ENCODE data around the gene C19orf47. TPM values are rescaled to one million over a fixed set of nuclear protein-coding genes. Genes with fewer than 3 reads are reported as not detected.
"Not testable (repeated sequence)": the region's sequence is repeated elsewhere in the genome, so short reads cannot be mapped to it uniquely, and the experiment has no call there.

C19orf47 gene
- total RNA-seq, 2 donors from 2014 or later, result 20.2 to 34.2 TPM

- no peak overlapping the region for H3K27ac ChIP-seq
- H3K4me3 ChIP-seq, result no peak overlapping the region
- no peaks in the 10 kb centered on the region for H3K27me3 ChIP-seq (replicated peaks; ENCODE audit: insufficient read depth)
- H3K36me3 ChIP-seq, result peaks cover 37% of the 10 kb centered on the region
- TF ChIP-seq, protein P1, sequence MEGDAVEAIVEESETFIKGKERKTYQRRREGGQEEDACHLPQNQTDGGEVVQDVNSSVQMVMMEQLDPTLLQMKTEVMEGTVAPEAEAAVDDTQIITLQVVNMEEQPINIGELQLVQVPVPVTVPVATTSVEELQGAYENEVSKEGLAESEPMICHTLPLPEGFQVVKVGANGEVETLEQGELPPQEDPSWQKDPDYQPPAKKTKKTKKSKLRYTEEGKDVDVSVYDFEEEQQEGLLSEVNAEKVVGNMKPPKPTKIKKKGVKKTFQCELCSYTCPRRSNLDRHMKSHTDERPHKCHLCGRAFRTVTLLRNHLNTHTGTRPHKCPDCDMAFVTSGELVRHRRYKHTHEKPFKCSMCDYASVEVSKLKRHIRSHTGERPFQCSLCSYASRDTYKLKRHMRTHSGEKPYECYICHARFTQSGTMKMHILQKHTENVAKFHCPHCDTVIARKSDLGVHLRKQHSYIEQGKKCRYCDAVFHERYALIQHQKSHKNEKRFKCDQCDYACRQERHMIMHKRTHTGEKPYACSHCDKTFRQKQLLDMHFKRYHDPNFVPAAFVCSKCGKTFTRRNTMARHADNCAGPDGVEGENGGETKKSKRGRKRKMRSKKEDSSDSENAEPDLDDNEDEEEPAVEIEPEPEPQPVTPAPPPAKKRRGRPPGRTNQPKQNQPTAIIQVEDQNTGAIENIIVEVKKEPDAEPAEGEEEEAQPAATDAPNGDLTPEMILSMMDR (IDR thresholded peaks at IDR 0.05), result no peak
- DNase-seq (ENCODE audit: low spot score) (no peak), ATAC-seq (ENCODE audit: insufficient number of reproducible peaks, low FRiP score, low read depth) (no peak)
- peaks cover 7 to 8% of the 10 kb centered on the region in 2 donors for H3K4me1 ChIP-seq (ENCODE audit: control insufficient read depth in 1 of 2, low read depth in 2 of 2)
- H3K9me3 ChIP-seq, result no peaks in the 10 kb centered on the region
Measured at GRCh38 chr19:40336601-40336900, 11.6 kb downstream of the C19orf47 start.

GRCh38 chr19:40335855-40336600, 12.2 kb downstream of the C19orf47 start:
- H3K36me3 ChIP-seq, result peaks cover 41% of the 10 kb centered on the region
- TF ChIP-seq, protein P1 (IDR thresholded peaks at IDR 0.05), result no peak
- ATAC-seq (ENCODE audit: insufficient number of reproducible peaks, low FRiP score, low read depth), result no peak

GRCh38 chr19:40335101-40335500, 13.1 kb downstream of the C19orf47 start:
- no peak for DNase-seq (ENCODE audit: low spot score)
- H3K4me3 ChIP-seq, result no peak overlapping the region
- no peak for ATAC-seq (ENCODE audit: insufficient number of reproducible peaks, low FRiP score, low read depth)
- H3K27ac ChIP-seq, result no peak overlapping the region
- H3K27me3 ChIP-seq (replicated peaks; ENCODE audit: insufficient read depth), result no peaks in the 10 kb centered on the region
- peaks cover 48% of the 10 kb centered on the region for H3K36me3 ChIP-seq
- no peaks in the 10 kb centered on the region for H3K9me3 ChIP-seq
- H3K4me1 ChIP-seq (ENCODE audit: control insufficient read depth in 1 of 2, low read depth in 2 of 2), result no peaks in the 10 kb centered on the region
- TF ChIP-seq, protein P1 (IDR thresholded peaks at IDR 0.05), result no peak

More at GRCh38 chr19:40335855-40336600, 12.2 kb downstream of the C19orf47 start:
- Histone ChIP-seq H3K9me3 (no peaks in the 10 kb centered on the region), H3K4me3 (no peak overlapping the region), H3K4me1 (ENCODE audit: control insufficient read depth in 1 of 2, low read depth in 2 of 2) (peaks cover 3 to 6% of the 10 kb centered on the region in 2 donors), H3K27ac (no peak overlapping the region), H3K27me3 (replicated peaks; ENCODE audit: insufficient read depth) (no peaks in the 10 kb centered on the region)
- no peak for DNase-seq (ENCODE audit: low spot score)

DNA sequence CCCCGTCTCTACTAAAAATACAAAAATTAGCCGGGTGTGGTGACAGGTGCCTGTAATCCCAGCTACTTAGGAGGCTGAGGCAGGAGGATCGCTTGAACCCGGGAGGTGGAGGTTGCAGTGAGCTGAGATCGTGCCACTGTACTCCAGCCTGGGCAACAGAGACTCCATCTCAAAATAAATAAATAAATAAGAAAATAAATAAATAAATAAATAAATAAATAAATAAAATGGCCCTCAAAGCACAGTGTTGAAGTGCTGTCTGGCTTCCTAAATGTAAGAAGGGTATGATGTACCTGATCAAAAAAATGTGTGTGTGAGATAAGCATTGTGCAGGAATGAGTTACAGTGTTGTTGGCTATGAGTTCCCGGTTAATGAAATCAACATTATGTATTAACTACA, 15.1 kb downstream of the C19orf47 start:
- not testable (repeated sequence) for DNase-seq (ENCODE audit: low spot score); H3K9me3 ChIP-seq; H3K27me3 ChIP-seq (replicated peaks; ENCODE audit: insufficient read depth); H3K4me3 ChIP-seq; H3K27ac ChIP-seq; H3K4me1 ChIP-seq (ENCODE audit: control insufficient read depth in 1 of 2, low read depth in 2 of 2); ATAC-seq (ENCODE audit: insufficient number of reproducible peaks, low FRiP score, low read depth)
- peaks cover 60% of the 10 kb centered on the region for H3K36me3 ChIP-seq

DNA sequence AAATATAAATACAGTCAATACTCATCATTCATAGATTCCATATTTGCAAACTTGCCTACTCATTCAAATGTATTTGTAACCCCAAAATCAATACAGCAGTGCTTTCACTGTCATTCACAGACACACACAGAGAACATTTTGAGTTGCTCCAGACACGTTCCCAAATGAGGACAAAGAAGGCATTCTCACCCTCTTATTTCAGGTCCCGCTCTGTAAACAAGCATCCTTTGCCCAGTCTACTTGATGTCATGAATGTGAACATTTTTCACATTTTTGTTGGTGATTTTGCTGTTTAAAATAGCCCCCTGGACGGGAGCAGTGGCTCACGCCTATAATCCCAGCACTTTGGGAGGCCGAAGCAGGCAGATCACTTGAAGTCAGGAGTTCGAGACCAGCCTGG, 15.5 kb downstream of the C19orf47 start:
- Histone ChIP-seq H3K27me3 (replicated peaks; ENCODE audit: insufficient read depth) (no peaks in the 10 kb centered on the region), H3K27ac (no peak overlapping the region), H3K4me1 (ENCODE audit: control insufficient read depth in 1 of 2, low read depth in 2 of 2) (no peaks in the 10 kb centered on the region), H3K9me3 (no peaks in the 10 kb centered on the region), H3K4me3 (no peak overlapping the region), H3K36me3 (peaks cover 64% of the 10 kb centered on the region)
- no peak for DNase-seq (ENCODE audit: low spot score)
- ATAC-seq (ENCODE audit: insufficient number of reproducible peaks, low FRiP score, low read depth), result no peak
- TF ChIP-seq, protein P1 (IDR thresholded peaks at IDR 0.05), result no peak

DNA sequence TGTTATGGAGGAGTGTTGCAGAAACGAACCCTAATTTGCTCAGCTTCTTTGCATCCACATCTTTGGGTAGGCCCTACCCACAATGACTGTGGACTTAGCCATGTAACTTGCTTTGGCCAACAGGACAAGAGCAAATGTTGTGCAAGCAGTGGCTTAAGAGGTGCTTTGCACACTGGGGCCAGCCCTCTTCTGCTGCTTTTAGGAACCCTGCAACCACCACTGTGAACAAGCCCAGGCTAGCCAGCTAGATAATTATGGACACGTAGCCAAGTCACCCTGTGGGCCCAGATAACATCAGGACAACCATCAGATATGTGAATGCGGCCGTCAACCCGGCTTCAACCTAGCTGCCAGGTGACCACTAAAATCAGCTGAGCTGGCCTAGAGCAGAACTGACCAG, 17.1 kb downstream of the C19orf47 start:
- Histone ChIP-seq H3K4me3 (no peak overlapping the region), H3K36me3 (peaks cover 75% of the 10 kb centered on the region), H3K9me3 (no peaks in the 10 kb centered on the region), H3K27me3 (replicated peaks; ENCODE audit: insufficient read depth) (no peaks in the 10 kb centered on the region), H3K27ac (no peak overlapping the region), H3K4me1 (ENCODE audit: control insufficient read depth in 1 of 2, low read depth in 2 of 2) (no peaks in the 10 kb centered on the region)
- DNase-seq (ENCODE audit: low spot score), result no peak
- TF ChIP-seq, protein P1 (IDR thresholded peaks at IDR 0.05), result no peak
- no peak for ATAC-seq (ENCODE audit: insufficient number of reproducible peaks, low FRiP score, low read depth)

Data from thoracic aorta (tissue), 2 donors.